H1 (cell line): ENCODE data around the gene SLC7A8. TPM values are rescaled to one million over a fixed set of nuclear protein-coding genes. Genes with fewer than 3 reads are reported as not detected.

Experiments
- BRCA1 ChIP-seq: IDR thresholded peaks from 2 replicates; pipeline ENCODE4 v1.6.1; 2012; ENCODE audit warnings: low read depth, low read length, improper control_type of control experiment
- CBX5 ChIP-seq: fragments of 300-800, 300-1000 bp; sonication (generic); IDR thresholded peaks from 2 replicates; pipeline ENCODE4 v1.7.1; 2016; ENCODE audit warnings: antibody characterized with exemption, low read length, low read depth
- CTBP2 ChIP-seq: IDR thresholded peaks from 2 replicates; pipeline ENCODE4 v1.7.0; 2011; ENCODE audit warnings: borderline replicate concordance, mild to moderate bottlenecking, moderate library complexity, mixed read lengths, low read length; ENCODE audit not compliant: insufficient read depth, insufficient read length
- KDM1A ChIP-seq: fragments of 200-600, 300-600 bp; sonication (generic); IDR thresholded peaks from 2 replicates; pipeline ENCODE4 v1.7.1; 2016; ENCODE audit warnings: mild to moderate bottlenecking, low read length, borderline replicate concordance
- KDM5A ChIP-seq: fragments of 200-600 bp; IDR thresholded peaks from 2 replicates; pipeline ENCODE4 v1.7.1; 2012; ENCODE audit warnings: mild to moderate bottlenecking, low read length, inconsistent platforms, mixed read lengths
- ZNF274 ChIP-seq: IDR thresholded peaks from 2 replicates; pipeline ENCODE4 v1.7.0; 2012; ENCODE audit warnings: low read length, borderline replicate concordance; ENCODE audit errors: extremely low read depth
- polyA plus RNA-seq, 7 experiments: library from polyadenylated mRNA; depleted of rRNA in 3 of 7; stranded (reverse) in 5 of 7; unstranded in 2 of 7; fragments of >200 nt in 5 of 7; fragments of 200-250 nt in 2 of 7; gene quantifications; 1 replicate in 5 of 7; 2 replicates in 1 of 7; 4 replicates in 1 of 7; pipeline versions ENCODE4 v1.2.1 to v1.2.3, GENCODE V29; 2011 to 2013; ENCODE audit warnings: missing spikeins in 2 of 7, mixed read lengths in 2 of 7
- total RNA-seq: library from RNA; stranded (reverse); fragmentation: NEBNext Ultra II Directional; extraction: Animal tissue kit (Norgen Biotek cat#: 25700); gene quantifications from 2 replicates; pipeline ENCODE4 v1.2.1, GENCODE V29; 2021

The SLC7A8 gene
- total and polyA plus RNA-seq, 2 of the 8 experiments (the other 6 are each of a cell fraction or from before 2014, with no cell fraction given): 182 to 204 TPM

DNA sequence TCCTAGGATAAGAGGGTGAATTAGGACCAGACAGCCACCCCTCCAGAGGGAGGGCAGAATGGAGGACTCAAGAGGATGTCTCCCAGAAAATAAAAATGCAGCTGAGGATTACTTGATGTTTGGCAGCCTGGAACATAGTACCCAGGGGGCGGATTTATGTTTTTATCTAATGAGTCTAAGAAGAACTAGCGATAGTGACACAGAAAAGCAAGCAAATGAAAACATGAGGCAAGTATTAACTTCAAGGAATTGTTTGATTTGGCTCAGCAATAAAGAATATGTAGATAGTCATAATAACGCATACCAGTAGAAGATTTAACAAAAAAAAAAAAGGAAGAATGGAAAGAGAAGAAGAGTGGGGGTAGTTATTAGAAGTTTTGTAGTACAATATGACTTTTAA is 10.0 kb upstream of the SLC7A8 start (continued):
- no peak for TF ChIP-seq CTBP2
- no peak for TF ChIP-seq CBX5
- no peak for TF ChIP-seq KDM1A
- no peak for TF ChIP-seq ZNF274
- no peak for TF ChIP-seq KDM5A
- no peak for TF ChIP-seq BRCA1
